T-helper 9 cell (primary cell): ENCODE measurements around the gene KRT6C.
"Not testable (repeated sequence)": the region's sequence is repeated elsewhere in the genome, so short reads cannot be mapped to it uniquely, and the experiment has no call there.

Experiments
- DNase-seq: peaks from one replicate; pipeline ENCODE4 v3.0.0-alpha.2; 2020

KRT6C gene

GRCh38 chr12:52499806-52500560 lies 26.4 kb upstream of the KRT6C start:
- DNase-seq: no peak

DNA sequence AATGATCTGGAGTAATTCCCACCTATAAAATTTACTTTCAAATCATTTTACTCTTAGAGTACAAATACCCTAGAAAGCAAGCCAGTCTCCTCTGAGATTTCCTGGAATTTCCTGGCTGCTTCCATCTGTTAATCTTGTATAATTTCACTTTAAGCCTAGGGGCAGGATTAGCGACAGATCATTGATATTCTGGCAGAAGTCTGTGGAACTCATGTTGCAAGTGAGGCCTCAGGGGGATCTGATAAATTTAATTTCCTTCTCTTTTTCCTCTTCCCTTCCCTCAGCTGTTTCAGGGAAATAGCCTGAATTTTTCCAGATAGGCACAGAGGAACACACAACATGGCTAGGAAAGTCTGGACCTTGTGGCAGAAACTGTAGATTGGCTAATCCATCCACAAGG lies 25.3 kb upstream of the KRT6C start:
- DNase-seq: no peak

GRCh38 chr12:52497975-52498374 lies 24.4 kb upstream of the KRT6C start:
- no peak for DNase-seq

- DNase-seq: no peak
These were observed 23.0 kb upstream of the KRT6C start for GRCh38 chr12:52496590-52497071.

DNA sequence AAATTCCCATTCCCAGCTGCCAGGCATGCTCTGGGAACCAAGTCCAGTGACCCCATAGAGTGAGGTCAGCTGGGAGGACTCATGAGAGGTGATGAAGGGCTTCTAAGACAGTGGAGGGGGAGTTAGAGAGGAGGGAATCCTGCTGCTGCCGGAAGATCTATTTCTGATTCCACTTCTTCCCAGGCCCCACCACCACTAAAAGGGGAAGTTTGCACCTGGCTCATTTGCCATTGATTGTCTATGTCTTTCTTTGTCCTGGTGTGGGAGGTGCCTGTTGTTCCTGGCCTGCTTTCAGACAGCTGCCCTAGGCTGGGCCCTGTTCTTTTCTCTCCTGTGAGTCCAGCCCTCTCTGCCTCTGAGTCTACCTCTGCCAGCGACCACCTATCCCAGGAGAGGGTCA lies 22.4 kb upstream of the KRT6C start:
- DNase-seq: no peak

DNA sequence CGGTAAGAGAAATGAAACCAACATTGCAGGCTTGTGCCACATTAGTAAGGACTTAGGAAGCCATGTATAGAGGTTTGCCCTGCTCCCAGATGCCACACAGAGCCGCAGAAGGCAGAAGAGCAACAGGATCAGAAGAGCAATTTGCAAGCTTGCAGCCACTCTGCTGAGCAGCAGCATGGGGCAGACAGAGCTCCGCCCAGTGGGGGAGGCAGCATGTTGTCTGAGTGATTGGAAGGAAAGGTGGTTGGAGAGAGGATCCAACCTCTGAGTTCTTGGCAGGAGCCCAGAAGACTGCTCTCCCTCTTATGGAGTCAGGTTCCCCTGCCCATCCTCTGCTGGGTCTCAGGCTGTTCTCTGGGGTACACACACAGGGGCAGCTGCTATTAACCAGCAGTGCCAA lies 21.8 kb upstream of the KRT6C start:
- no peak for DNase-seq

GRCh38 chr12:52494518-52494917 lies 20.9 kb upstream of the KRT6C start:
- DNase-seq: no peak

DNA sequence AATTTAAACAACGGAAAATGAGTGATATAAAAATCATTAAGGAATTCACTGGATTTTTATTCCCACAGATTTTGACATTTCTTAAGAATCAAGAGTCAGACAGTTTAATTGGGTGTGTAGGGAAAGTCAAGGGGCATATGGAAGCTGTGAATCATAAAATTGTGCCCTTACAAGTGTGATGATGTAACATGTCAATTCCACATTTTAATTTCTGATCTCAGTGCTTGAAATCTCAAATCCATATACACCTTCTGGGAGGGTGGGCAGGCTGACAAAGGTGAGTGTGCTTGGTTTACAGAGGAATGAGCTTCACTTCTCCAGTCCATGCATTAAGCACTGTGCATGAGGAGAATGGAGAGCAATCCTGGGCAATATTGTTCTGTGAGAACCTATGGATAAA lies 20.5 kb upstream of the KRT6C start:
- no peak for DNase-seq

DNA sequence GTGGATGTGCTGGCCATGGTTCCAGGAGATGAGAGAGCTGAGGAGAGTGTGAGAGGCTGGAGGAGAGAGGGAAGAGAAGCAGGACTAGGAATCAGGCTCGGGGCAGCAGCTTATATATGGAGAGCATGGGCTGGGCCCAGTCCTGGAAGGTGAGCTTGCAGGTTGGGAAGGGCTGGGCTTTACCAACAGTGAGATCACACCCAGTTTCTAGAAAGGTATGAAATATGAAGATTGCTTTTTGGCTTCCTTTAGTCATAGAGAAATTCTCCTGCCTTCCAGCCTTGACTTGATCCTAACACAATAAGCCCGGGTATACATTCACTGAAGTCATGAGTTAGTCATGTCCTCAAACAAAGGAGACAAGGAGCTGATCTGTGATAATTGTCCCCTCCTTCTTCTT lies 19.6 kb upstream of the KRT6C start, which contains the start of gene KRT6A:
KRT6A (minus strand) TSS at position 86 of the 400 bp plus-strand sequence; CDS start at position 17, 69 bp downstream.
- no peak for DNase-seq

DNA sequence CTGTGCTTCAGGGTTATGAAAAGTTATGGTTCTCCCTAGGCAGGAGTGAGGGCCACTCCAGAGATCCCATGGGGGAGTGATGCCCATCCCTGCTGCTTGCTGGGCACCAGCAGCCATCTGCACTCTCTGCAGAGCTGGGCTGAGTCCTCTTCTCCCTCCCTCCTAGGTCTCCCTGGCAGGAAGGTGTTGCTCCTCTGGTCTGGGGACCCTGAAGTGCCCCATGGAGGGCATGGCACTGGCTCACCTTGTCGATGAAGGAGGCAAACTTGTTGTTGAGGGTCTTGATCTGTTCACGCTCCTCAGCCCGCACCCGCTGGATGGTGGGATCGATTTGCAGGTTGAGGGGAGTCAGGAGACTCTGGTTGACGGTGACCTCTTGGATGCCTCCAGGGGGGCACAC lies 18.8 kb upstream of the KRT6C start:
- not testable (repeated sequence) for DNase-seq

DNA sequence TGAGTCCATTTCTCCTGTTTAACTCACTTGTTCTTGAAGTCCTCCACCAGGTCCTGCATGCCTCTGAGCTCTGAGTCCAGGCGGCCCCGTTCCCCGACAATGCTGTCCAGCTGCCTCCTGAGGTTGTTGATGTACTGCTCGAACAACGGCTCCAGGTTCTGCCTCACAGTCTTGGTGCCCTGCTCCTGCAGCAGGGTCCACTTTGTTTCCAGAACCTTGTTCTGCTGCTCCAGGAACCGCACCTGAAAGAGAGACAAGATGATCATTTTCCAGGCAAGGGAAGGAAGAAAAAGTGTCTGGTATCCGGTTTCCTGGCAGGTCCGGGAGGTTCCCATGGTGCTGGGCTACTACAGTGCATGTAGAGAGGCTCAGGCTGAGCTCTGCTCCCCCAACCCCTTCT lies 17.9 kb upstream of the KRT6C start:
- DNase-seq: not testable (repeated sequence)

DNA sequence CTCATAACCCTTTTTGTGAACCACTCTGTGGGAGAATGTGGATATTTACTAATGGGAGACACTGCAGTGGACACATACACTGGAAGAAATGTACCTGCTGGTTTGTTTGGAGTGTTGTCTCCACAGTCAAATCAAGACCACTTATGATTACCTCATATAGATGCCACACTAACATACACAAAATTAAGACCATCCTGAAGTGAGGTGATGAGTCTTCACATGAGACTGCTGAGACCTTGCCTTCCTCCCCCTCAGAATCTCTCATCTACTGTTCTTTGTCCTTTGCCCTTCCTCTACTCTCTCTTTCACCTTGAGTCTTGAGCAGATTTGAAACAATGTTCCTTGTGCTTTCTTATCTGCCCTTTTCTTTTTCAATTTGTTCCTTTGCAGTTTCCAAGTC lies 15.1 kb upstream of the KRT6C start:
- no peak for DNase-seq

DNA sequence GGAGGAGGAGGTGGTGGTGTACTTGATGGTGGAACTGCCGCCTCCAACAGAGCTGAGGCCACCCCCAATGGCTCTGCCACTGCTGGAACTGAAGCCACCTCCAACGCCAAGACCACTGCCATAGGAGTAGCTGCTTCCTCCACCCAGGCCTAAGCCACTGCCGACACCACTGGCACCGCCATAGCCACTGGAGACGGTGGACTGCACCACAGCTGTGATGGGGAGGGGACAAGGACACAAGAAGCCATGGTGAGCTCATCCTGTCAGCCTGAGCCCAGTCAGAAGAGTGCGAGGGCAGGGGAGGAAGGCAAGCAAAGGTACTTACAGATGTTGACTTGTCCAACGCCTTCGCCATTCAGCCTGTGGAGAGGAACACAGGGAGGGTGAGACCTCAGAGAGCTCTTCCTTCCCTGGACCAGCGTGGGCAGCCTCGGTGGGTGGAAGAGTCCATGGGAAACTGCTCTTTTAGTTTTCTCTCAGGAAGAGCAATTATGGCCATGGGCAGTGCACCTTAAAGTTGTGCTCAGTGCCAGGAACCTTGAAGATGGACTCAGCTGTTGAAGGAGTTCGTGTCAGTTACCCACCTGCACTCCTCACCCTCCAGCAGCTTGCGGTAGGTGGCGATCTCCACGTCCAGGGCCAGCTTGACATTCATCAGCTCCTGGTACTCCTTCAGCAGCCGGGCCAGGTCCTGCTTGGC lies 14.3 kb upstream of the KRT6C start:
- DNase-seq: not testable (repeated sequence)

GRCh38 chr12:52487211-52487610 lies 13.6 kb upstream of the KRT6C start:
- DNase-seq: no peak

GRCh38 chr12:52486166-52487105 lies 12.8 kb upstream of the KRT6C start:
- DNase-seq: no peak

DNA sequence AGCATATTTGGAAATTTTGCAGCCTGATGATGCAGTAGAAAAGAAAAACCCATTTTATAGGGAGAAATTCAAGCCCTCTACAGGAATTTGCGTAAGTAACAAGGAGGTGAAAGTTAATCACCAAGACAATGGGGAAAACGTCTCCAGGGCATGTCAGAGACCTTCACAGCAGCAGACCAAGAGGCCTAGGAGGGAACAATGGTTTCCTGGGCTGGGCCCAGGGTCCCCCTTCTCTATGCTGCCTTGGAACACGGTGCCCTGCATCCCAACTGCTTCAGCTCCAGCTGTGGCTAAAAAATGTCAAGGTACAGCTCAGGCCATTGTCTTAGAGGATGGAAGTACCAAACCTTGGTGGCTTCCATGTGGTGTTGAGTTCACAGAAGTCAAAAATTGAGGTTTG lies 6.5 kb upstream of the KRT6C start:
- DNase-seq: no peak

DNA sequence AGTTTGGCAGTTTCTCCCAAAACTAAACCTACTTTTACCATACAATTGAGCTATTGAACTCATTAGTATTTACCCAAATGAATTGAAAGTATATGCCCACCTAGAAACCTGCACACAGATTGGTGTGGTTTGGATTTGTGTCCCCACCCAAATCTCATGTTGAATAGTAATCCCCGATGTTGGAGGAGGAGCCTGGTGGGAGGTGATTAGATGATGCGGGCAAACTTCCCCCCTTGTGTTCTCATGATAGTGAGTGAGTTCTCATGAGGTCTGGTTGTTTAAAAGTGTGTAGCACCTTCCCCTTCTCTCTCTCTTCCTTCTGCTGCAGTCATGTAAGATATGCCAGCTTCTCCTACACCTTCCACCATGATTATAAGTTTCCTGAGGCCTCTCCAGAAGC lies 4.0 kb upstream of the KRT6C start:
- no peak for DNase-seq

DNA sequence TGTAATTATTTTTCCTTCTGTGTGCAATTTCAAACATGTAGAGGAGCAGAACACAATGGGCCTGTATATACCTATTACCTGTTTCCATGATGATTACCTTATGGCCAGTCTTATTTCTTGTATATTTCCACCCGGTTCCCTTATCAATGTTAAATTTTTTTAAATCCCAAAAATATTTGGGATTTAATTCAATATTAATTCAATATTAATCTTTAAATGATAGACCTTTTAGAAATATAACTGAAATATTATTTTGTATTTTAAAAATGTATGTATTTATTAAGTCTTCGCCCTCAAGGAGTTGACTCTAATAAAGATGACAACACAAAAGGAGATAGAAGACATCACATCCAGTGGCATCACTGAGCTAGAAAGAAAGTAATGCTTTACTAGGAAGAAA lies 607 bp upstream of the KRT6C start:
- no peak for DNase-seq

DNA sequence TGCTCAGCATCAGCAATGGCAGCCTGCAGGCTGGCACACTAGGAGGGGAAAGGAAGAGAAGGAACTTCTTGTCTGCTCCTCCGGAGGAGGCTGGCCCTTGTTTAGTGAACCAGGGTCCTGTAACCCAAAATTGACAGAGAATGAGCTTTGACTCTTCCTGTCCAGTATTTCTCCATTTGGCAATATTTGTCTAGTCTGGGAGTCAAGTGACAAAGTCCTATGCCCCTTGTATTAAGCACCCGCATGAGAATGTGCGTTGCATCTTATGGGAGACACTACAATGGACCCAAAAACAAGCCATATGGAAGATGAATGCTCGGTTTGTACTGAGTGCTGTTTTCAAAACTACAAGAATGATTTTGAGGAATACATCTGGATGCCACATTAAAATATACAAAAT lies 3.8 kb downstream of the KRT6C start:
- DNase-seq: no peak

DNA sequence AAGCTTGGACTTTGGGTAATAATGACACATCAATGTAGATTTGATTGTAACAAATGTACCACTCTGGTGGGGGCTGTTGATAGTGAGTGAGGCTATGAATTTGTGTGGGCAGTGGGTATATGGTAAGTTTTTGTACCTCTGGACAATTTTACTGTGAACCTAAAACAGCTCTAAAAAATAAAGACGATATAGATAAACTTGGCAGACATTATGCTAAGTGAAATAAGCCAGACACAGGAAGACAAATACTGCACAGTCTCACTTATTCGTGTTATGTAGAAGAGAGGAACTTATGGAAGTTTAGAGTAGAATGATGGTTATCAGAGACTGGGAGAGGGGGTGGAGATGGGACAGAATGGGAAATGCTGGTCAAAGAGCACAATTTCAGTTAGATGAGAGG lies 8.7 kb downstream of the KRT6C start:
- no peak for DNase-seq

DNA sequence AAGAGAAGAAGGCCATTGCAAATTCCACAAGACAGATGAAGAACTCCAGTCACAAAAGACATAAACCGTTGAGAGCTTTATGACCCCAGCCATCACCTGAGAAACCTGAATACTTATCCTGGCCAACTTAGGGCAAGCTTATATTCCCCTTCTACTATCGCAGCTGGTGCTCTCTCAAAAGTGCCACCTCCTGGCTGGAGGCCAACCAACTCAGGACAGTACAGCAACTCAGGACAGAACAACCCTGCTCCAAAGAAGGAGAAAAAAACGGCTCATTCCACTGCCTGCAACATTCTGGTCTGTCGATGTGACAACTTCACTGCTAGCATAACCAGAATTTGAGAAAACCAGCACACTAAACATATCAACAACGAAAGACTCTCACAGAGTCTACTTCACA lies 11.9 kb downstream of the KRT6C start:
- DNase-seq: no peak

DNA sequence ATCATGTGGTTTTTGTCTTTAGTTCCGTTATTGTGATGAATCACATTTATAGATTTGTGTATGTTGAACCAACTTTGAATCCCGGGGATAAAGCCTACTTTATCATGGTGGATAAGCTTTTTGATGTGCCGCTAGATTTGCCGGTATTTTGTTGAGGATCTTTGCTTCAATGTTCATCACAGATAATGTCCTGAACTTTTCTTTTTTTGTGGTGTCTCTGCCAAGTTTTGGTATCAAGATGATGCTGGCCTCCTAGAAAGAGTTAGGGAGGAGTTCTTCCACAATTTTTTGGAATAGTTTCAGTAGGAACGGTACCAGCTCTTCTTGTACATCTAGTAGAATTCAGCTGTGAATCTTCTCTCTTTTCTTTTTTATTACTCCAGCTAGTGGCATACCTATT lies 14.7 kb downstream of the KRT6C start:
- DNase-seq: no peak

- no peak for DNase-seq
These were observed 17.8 kb downstream of the KRT6C start for GRCh38 chr12:52455821-52456220.
